ENCODE measurements around the gene SQSTM1. TPM values are rescaled to one million over a fixed set of nuclear protein-coding genes. Genes with fewer than 3 reads are reported as not detected.
A peak's percentile ranks its signal among the peaks of the same experiment; 100 is the strongest.

The SQSTM1 gene
- total and polyA plus RNA-seq, 9 of the 15 experiments (the other 6 are each of a cell fraction or from before 2014, with no cell fraction given) = 5.6 to 148 (median 64.0) TPM

DNA sequence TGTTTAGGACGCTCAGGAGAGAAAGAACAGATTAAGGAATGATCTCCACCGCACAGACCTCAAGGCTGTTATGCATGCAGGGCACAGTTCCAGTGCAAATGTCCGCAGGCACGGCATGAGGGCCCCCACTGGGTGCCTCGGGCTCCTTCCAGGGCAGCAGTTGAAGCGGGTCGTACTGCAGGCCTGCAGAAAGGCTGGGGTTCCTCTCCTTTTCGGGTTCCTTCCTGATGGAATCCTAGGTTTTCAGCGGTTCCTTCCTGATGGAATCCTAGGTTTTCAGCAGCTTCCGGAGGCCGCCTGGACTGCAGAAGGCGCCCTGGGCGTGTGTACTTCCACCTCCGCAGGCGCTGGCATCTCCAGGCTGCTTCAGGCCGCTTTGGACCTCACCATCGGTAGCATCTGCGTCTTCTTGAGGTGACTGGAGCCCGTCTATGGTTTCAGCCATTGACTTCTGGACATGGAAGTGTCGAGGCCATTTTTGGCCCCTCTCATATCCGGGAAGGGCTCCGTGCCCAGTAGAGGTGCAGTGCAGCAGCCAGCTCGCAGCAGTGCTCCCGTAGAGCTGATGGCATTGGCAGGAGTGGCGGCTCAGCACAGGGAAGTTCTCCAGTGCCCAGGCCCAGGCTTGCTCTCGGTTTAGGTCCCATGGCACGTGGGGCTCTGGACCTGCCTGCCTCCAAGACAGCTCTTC is 8.4 kb upstream of the SQSTM1 start:
- intact Hi-C loops (cut with micrococcal nuclease) (no loop called here), in situ Hi-C loops (cut with MboI) (no loop called here)
- Histone ChIP-seq H3K27me3 (ENCODE audit: control insufficient read depth in 2 of 2, insufficient read depth in 2 of 2, low read length in 2 of 2) (no peaks in the 10 kb centered on the region), H2AFZ (ENCODE audit: low read depth, low read length) (no peak overlapping the region), H3K9me1 (ENCODE audit: control insufficient read depth, insufficient read depth, low read length) (no peaks in the 10 kb centered on the region), H3K9me3 (replicated peaks; ENCODE audit: control insufficient read depth, insufficient read depth, low read depth, low read length) (no peaks in the 10 kb centered on the region), H3K9ac (ENCODE audit: insufficient read depth in 1 of 2, low read depth in 2 of 2, low read length in 2 of 2) (peak overlapping the region; percentile 72 to 97), H3K36me3 (ENCODE audit: control insufficient read depth, insufficient read depth, low read length) (peaks cover 35% of the 10 kb centered on the region; the same call in 2 of the 3 replicates), H3K27ac (ENCODE audit: extremely low read depth, low read depth, low read length) (peak overlapping the region; percentile 92), H3K4me1 (replicated peaks in 1 of 2; ENCODE audit: control insufficient read depth in 2 of 2, insufficient read depth in 2 of 2, low read length in 2 of 2) (peaks cover 7 to 41% of the 10 kb centered on the region in 2 experiments; a peak in 4 of 5 replicates), H3K4me2 (ENCODE audit: insufficient read depth, low read length) (peak overlapping the region; percentile 75), H4K20me1 (replicated peaks; ENCODE audit: control insufficient read depth, insufficient read depth, low read length) (no peaks in the 10 kb centered on the region), H3K4me3 (peak overlapping the region; percentile 65), H3K79me2 (ENCODE audit: control insufficient read depth, insufficient read depth, low read length) (peaks cover 40% of the 10 kb centered on the region)
- ChIA-PET POLR2A (interaction anchor here (0.6 to 3.3 kb wide), 4 partner anchors 9 to 787 kb away, joined by 3 to 30 read pairs (median 5); partner anchors contain the start of gene SQSTM1), CTCF (ENCODE audit: low intra/inter-chr PET ratio) (no interaction called here)
- ATAC-seq (peak; percentile 19), DNase-seq (ENCODE audit: extremely low read depth in 1 of 4, low spot score in 3 of 4) (no peak), FAIRE-seq (no peak)
- WGBS (ENCODE audit: insufficient coverage, low coverage, missing lambda C conversion rate) = 17% methylated on average over 26 of the region's 27 CpGs
- no TSS peak for BruUV-seq (replicated peaks)
- TF ChIP-seq ETV1 (tag; conservative IDR thresholded peaks at IDR 0.05; ENCODE audit: low read depth) = 0 out of 2 replicates have a peak, but pooled peaks have one; percentile 19
- TF ChIP-seq SNRNP70 (optimal IDR thresholded peaks at IDR 0.05; ENCODE audit: low read depth, low read length) = no peak
- TF ChIP-seq U2AF1 (optimal IDR thresholded peaks at IDR 0.05; ENCODE audit: low read depth, low read length) = no peak
- 0 out of 2 replicates have a peak, but pooled peaks have one; percentile 20 for TF ChIP-seq ZBTB17 (CRISPR knock-in tag; IDR thresholded peaks at IDR 0.05)
- TF ChIP-seq MAZ (CRISPR knock-in tag; conservative IDR thresholded peaks at IDR 0.05 in 1 of 2, IDR thresholded peaks at IDR 0.05 in 1 of 2) = 0 out of 4 replicates have a peak, but pooled peaks of 1 of the 2 experiments have one; percentile 16
- peak; percentile 48; the same call in 1 of the 2 replicates for TF ChIP-seq GTF2E2 (tag; IDR thresholded peaks at IDR 0.05)
- TF ChIP-seq YY1 (IDR thresholded peaks at IDR 0.05; ENCODE audit: borderline replicate concordance in 1 of 3, control insufficient read depth in 1 of 3, extremely low read depth in 1 of 3, insufficient read depth in 3 of 3, insufficient read length in 1 of 3, insufficient replicate concordance in 2 of 3, low read depth in 1 of 3, low read length in 2 of 3) = peak in 1 of 3 experiments; percentile 7
- no peak for TF ChIP-seq CEBPB (tag; IDR thresholded peaks at IDR 0.05)
- TF ChIP-seq, protein P1, sequence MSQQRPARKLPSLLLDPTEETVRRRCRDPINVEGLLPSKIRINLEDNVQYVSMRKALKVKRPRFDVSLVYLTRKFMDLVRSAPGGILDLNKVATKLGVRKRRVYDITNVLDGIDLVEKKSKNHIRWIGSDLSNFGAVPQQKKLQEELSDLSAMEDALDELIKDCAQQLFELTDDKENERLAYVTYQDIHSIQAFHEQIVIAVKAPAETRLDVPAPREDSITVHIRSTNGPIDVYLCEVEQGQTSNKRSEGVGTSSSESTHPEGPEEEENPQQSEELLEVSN (IDR thresholded peaks at IDR 0.05; ENCODE audit: borderline replicate concordance in 1 of 2, extremely low read depth in 1 of 2, insufficient read depth in 1 of 2, insufficient read length in 1 of 2, low read depth in 1 of 2, low read length in 1 of 2, poor library complexity in 1 of 2, severe bottlenecking in 1 of 2) = peak in 1 of 2 experiments; percentile 3
- peak; percentile 49 for TF ChIP-seq RBFOX2 (IDR thresholded peaks at IDR 0.05; ENCODE audit: low read depth, low read length)
- TF ChIP-seq RAD21 (CRISPR knock-in tag; conservative IDR thresholded peaks at IDR 0.05 in 1 of 2, IDR thresholded peaks at IDR 0.05 in 1 of 2) = 0 out of 4 replicates have a peak, but pooled peaks of 1 of the 2 experiments have one; percentile 9

Data from K562 (cell line).